ENCODE measurements around the gene ACBD4. TPM values are rescaled to one million over a fixed set of nuclear protein-coding genes. Genes with fewer than 3 reads are reported as not detected.
A peak's percentile ranks its signal among the peaks of the same experiment; 100 is the strongest.
"Not testable (repeated sequence)": the region's sequence is repeated elsewhere in the genome, so short reads cannot be mapped to it uniquely, and the experiment has no call there.

ACBD4 gene
- total RNA-seq, 1 donor from 2014 or later, result 3.9 TPM

DNA sequence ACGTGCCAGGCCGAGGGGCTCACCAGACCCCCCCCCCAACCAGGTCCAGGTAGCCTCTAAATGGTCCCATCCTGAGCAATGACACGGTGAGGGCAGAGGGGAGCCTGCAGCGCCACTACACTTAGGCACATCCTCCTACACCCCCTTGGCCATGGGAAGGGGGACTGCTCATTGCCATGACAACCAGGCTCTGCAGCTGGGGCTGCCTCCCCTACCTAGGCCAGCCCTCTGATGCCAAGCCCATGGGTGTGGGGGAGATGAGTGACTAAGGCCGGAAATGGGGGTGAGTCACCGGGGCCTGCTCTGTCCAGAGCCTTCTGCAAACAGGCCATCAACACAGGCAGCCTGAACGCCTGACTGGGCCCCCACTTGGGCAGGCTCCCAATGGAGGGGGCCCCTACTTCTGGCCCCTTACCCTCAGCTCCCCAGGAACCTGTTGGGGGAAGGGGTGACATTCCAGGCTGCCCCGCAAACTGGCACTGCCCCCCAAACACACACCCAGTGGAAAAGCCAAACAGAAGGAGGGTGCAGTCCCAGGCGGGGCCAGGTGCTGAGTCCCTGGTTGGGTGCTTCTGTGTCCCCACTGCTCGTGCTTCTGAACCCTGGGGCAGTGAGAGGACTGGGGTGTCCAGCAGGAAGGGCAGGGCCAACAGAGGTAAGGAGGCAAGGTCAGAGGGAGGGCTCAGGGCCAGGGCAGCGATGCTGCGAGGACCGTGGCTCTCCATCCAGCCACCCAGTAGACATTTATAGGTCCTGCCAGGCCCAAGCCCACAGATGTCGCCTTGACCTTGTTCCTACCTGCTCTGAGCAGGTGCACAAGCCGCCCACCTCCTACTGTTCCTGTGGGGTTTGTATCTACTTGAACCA is 11.3 kb upstream of the ACBD4 start:
- Histone ChIP-seq H3K4me3 (ENCODE audit: insufficient read depth, low read depth, low read length) (no peak overlapping the region), H3K4me2 (ENCODE audit: low read length) (peak overlapping the region; percentile 63), H2AFZ (ENCODE audit: low read depth, low read length) (no peak overlapping the region), H3K9me3 (ENCODE audit: insufficient read depth, low read depth, low read length) (no peaks in the 10 kb centered on the region), H3K79me2 (ENCODE audit: insufficient read depth, low read length) (peaks cover 51% of the 10 kb centered on the region), H3K9ac (ENCODE audit: low read length) (peak overlapping the region; percentile 54), H3K4me1 (ENCODE audit: insufficient read depth, low read length) (peaks cover 41% of the 10 kb centered on the region), H4K20me1 (ENCODE audit: insufficient read depth, low read length) (no peaks in the 10 kb centered on the region), H3K27me3 (ENCODE audit: insufficient read depth, low read length) (no peaks in the 10 kb centered on the region), H3K27ac (ENCODE audit: low read depth, low read length) (peak overlapping the region; percentile 74), H3K36me3 (ENCODE audit: insufficient read depth, low read length) (no peaks in the 10 kb centered on the region)
- H3K4me1 Mint-ChIP-seq (ENCODE audit: low read depth, unreplicated experiment), result peaks cover 28% of the 10 kb centered on the region
- H3K27me3 Mint-ChIP-seq (ENCODE audit: low read depth, unreplicated experiment), result no peaks in the 10 kb centered on the region
- peak; percentile 86 for DNase-seq (ENCODE audit: low read depth)
- peak; percentile 47 for FAIRE-seq
- no peaks in the 10 kb centered on the region for H3K9me3 Mint-ChIP-seq (ENCODE audit: unreplicated experiment)
- TF ChIP-seq, protein P1, sequence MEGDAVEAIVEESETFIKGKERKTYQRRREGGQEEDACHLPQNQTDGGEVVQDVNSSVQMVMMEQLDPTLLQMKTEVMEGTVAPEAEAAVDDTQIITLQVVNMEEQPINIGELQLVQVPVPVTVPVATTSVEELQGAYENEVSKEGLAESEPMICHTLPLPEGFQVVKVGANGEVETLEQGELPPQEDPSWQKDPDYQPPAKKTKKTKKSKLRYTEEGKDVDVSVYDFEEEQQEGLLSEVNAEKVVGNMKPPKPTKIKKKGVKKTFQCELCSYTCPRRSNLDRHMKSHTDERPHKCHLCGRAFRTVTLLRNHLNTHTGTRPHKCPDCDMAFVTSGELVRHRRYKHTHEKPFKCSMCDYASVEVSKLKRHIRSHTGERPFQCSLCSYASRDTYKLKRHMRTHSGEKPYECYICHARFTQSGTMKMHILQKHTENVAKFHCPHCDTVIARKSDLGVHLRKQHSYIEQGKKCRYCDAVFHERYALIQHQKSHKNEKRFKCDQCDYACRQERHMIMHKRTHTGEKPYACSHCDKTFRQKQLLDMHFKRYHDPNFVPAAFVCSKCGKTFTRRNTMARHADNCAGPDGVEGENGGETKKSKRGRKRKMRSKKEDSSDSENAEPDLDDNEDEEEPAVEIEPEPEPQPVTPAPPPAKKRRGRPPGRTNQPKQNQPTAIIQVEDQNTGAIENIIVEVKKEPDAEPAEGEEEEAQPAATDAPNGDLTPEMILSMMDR (IDR thresholded peaks at IDR 0.05; ENCODE audit: insufficient read depth, low read depth, low read length), result no peak
- TF ChIP-seq EZH2 (IDR thresholded peaks at IDR 0.05; ENCODE audit: insufficient read depth, low read length), result no peak
- H3K4me3 Mint-ChIP-seq (ENCODE audit: unreplicated experiment), result no peak overlapping the region
- peak overlapping the region; percentile 81 for H3K27ac Mint-ChIP-seq (ENCODE audit: unreplicated experiment)
- H3K36me3 Mint-ChIP-seq (ENCODE audit: low read depth, unreplicated experiment), result peaks cover 4% of the 10 kb centered on the region

DNA sequence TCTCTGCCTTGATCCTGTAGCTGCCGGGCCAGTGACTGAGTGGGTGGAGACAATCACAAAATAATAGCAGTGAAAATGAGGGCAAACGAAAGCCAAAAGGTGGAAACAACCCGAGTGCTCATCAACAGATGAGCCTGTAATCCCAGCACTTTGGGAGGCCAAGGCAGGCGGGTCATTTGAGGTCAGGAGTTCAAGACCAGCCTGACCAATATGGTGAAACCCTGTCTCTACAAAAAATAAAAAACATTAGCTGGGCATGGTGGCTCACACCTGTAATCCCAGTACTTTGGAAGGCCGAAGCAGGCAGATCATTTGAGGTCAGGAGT is 10.7 kb upstream of the ACBD4 start:
- H3K9me3 ChIP-seq (ENCODE audit: insufficient read depth, low read depth, low read length); H3K36me3 ChIP-seq (ENCODE audit: insufficient read depth, low read length); H3K9me3 Mint-ChIP-seq (ENCODE audit: unreplicated experiment); H2AFZ ChIP-seq (ENCODE audit: low read depth, low read length); H3K27ac Mint-ChIP-seq (ENCODE audit: unreplicated experiment); H3K4me3 ChIP-seq (ENCODE audit: insufficient read depth, low read depth, low read length); H3K36me3 Mint-ChIP-seq (ENCODE audit: low read depth, unreplicated experiment); H4K20me1 ChIP-seq (ENCODE audit: insufficient read depth, low read length); H3K4me3 Mint-ChIP-seq (ENCODE audit: unreplicated experiment); DNase-seq (ENCODE audit: low read depth); H3K27me3 Mint-ChIP-seq (ENCODE audit: low read depth, unreplicated experiment); H3K27me3 ChIP-seq (ENCODE audit: insufficient read depth, low read length); FAIRE-seq: not testable (repeated sequence)
- Histone ChIP-seq H3K27ac (ENCODE audit: low read depth, low read length) (peak overlapping the region; percentile 74), H3K9ac (ENCODE audit: low read length) (peak overlapping the region; percentile 54), H3K4me2 (ENCODE audit: low read length) (peak overlapping the region; percentile 63), H3K4me1 (ENCODE audit: insufficient read depth, low read length) (peaks cover 45% of the 10 kb centered on the region), H3K79me2 (ENCODE audit: insufficient read depth, low read length) (peaks cover 57% of the 10 kb centered on the region)
- H3K4me1 Mint-ChIP-seq (ENCODE audit: low read depth, unreplicated experiment), result peaks cover 34% of the 10 kb centered on the region

DNA sequence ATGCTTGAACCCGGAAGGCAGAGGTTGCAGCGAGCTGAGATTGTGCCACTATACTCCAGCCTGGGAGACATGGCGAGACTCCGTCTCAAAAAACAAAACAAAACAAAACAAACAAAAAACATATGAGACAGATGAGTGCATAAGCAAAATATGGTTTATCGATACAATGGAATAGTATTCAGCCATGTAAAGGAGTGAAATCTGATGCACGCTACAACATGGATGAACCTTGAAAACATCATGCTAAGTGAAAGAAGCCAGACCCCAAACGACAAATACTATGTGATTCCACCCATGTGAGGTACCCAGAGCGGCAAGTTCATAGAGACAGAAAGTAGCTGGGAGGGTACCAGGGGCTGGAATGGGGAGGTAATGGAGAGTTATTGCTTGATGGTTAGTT is 10.0 kb upstream of the ACBD4 start:
- Histone ChIP-seq H3K4me2 (ENCODE audit: low read length) (no peak overlapping the region), H3K4me1 (ENCODE audit: insufficient read depth, low read length) (peaks cover 50% of the 10 kb centered on the region), H3K79me2 (ENCODE audit: insufficient read depth, low read length) (peaks cover 65% of the 10 kb centered on the region), H3K4me3 (ENCODE audit: insufficient read depth, low read depth, low read length) (no peak overlapping the region), H3K9ac (ENCODE audit: low read length) (no peak overlapping the region), H3K36me3 (ENCODE audit: insufficient read depth, low read length) (no peaks in the 10 kb centered on the region), H2AFZ (ENCODE audit: low read depth, low read length) (no peak overlapping the region), H3K27me3 (ENCODE audit: insufficient read depth, low read length) (no peaks in the 10 kb centered on the region), H3K9me3 (ENCODE audit: insufficient read depth, low read depth, low read length) (no peaks in the 10 kb centered on the region), H3K27ac (ENCODE audit: low read depth, low read length) (no peak overlapping the region), H4K20me1 (ENCODE audit: insufficient read depth, low read length) (peaks cover under 1% of the 10 kb centered on the region)
- H3K27me3 Mint-ChIP-seq (ENCODE audit: low read depth, unreplicated experiment), result no peaks in the 10 kb centered on the region
- H3K9me3 Mint-ChIP-seq (ENCODE audit: unreplicated experiment), result no peaks in the 10 kb centered on the region
- no peak for FAIRE-seq
- no peak for TF ChIP-seq EZH2 (IDR thresholded peaks at IDR 0.05; ENCODE audit: insufficient read depth, low read length)
- TF ChIP-seq, protein P1 (IDR thresholded peaks at IDR 0.05; ENCODE audit: insufficient read depth, low read depth, low read length), result no peak
- no peak overlapping the region for H3K4me3 Mint-ChIP-seq (ENCODE audit: unreplicated experiment)
- peak overlapping the region; percentile 18 for H3K27ac Mint-ChIP-seq (ENCODE audit: unreplicated experiment)
- H3K4me1 Mint-ChIP-seq (ENCODE audit: low read depth, unreplicated experiment), result peaks cover 34% of the 10 kb centered on the region
- DNase-seq (ENCODE audit: low read depth), result no peak
- peaks cover 4% of the 10 kb centered on the region for H3K36me3 Mint-ChIP-seq (ENCODE audit: low read depth, unreplicated experiment)
